ENCODE measurements around the gene ATG9B. TPM values are rescaled to one million over a fixed set of nuclear protein-coding genes. Genes with fewer than 3 reads are reported as not detected.
"Not testable (repeated sequence)": the region's sequence is repeated elsewhere in the genome, so short reads cannot be mapped to it uniquely, and the experiment has no call there.

ATG9B gene
- total RNA-seq, 1 donor from 2014 or later, result not detected

GRCh38 chr7:151038951-151039849 lies 14.9 kb upstream of the ATG9B start:
- no peak for DNase-seq (ENCODE audit: extremely low read depth, low read depth, low spot score)

- DNase-seq (ENCODE audit: extremely low read depth, low read depth, low spot score), result no peak
Measured at GRCh38 chr7:151035902-151036301, 11.6 kb upstream of the ATG9B start.

GRCh38 chr7:151035026-151035717 lies 10.9 kb upstream of the ATG9B start:
- no peak for DNase-seq (ENCODE audit: extremely low read depth, low read depth, low spot score)

GRCh38 chr7:151034312-151035025 lies 10.2 kb upstream of the ATG9B start:
- no peak for DNase-seq (ENCODE audit: extremely low read depth, low read depth, low spot score)

GRCh38 chr7:151033864-151034249 lies 9.6 kb upstream of the ATG9B start:
- DNase-seq (ENCODE audit: extremely low read depth, low read depth, low spot score), result no peak

- DNase-seq (ENCODE audit: extremely low read depth, low read depth, low spot score), result no peak
Measured at GRCh38 chr7:151032936-151033863, 8.9 kb upstream of the ATG9B start.

- DNase-seq (ENCODE audit: extremely low read depth, low read depth, low spot score), result no peak
Measured at GRCh38 chr7:151031011-151031410, 6.7 kb upstream of the ATG9B start.

- no peak for DNase-seq (ENCODE audit: extremely low read depth, low read depth, low spot score)
Measured at GRCh38 chr7:151028948-151029501, 4.7 kb upstream of the ATG9B start.

GRCh38 chr7:151028131-151028947 lies 4.0 kb upstream of the ATG9B start, which contains the start of gene ABCB8:
Gene ABCB8 (plus strand): TSS chr7:151028450. CDS start chr7:151028516, 66 bp downstream.
- peak; percentile 95 for DNase-seq (ENCODE audit: extremely low read depth, low read depth, low spot score)

GRCh38 chr7:151027728-151028130 lies 3.4 kb upstream of the ATG9B start:
- not testable (repeated sequence) for DNase-seq (ENCODE audit: extremely low read depth, low read depth, low spot score)

GRCh38 chr7:151026771-151027727 lies 2.8 kb upstream of the ATG9B start:
- DNase-seq (ENCODE audit: extremely low read depth, low read depth, low spot score), result not testable (repeated sequence)

- no peak for DNase-seq (ENCODE audit: extremely low read depth, low read depth, low spot score)
Measured at GRCh38 chr7:151025924-151026671, 1.8 kb upstream of the ATG9B start.

- DNase-seq (ENCODE audit: extremely low read depth, low read depth, low spot score), result no peak
Measured at GRCh38 chr7:151023232-151023631, 1.1 kb downstream of the ATG9B start.

GRCh38 chr7:151020231-151020630 lies 4.1 kb downstream of the ATG9B start:
- DNase-seq (ENCODE audit: extremely low read depth, low read depth, low spot score), result no peak

- DNase-seq (ENCODE audit: extremely low read depth, low read depth, low spot score), result no peak
Measured at GRCh38 chr7:151019130-151019447, 5.2 kb downstream of the ATG9B start.

- DNase-seq (ENCODE audit: extremely low read depth, low read depth, low spot score), result no peak
Measured at GRCh38 chr7:151018421-151019129, 5.7 kb downstream of the ATG9B start.

GRCh38 chr7:151017953-151018420 lies 6.3 kb downstream of the ATG9B start:
- DNase-seq (ENCODE audit: extremely low read depth, low read depth, low spot score), result no peak
